ENCODE results near the gene H3-3A.

The H3-3A gene

GRCh38 chr1:226121049-226121586 lies 58.6 kb downstream of the H3-3A start:
- no peak for FAIRE-seq
- no peak for TF ChIP-seq POLR2A (IDR thresholded peaks at IDR 0.05; ENCODE audit: low read depth, low read length)
- no peak for DNase-seq (ENCODE audit: insufficient read length, low spot score)

Measured in H54 (cell line).